ENCODE data around the gene CCHCR1. TPM values are rescaled to one million over a fixed set of nuclear protein-coding genes. Genes with fewer than 3 reads are reported as not detected.

Gene CCHCR1
- total RNA-seq, 1 experiment from 2014 or later: 45.5 TPM

DNA sequence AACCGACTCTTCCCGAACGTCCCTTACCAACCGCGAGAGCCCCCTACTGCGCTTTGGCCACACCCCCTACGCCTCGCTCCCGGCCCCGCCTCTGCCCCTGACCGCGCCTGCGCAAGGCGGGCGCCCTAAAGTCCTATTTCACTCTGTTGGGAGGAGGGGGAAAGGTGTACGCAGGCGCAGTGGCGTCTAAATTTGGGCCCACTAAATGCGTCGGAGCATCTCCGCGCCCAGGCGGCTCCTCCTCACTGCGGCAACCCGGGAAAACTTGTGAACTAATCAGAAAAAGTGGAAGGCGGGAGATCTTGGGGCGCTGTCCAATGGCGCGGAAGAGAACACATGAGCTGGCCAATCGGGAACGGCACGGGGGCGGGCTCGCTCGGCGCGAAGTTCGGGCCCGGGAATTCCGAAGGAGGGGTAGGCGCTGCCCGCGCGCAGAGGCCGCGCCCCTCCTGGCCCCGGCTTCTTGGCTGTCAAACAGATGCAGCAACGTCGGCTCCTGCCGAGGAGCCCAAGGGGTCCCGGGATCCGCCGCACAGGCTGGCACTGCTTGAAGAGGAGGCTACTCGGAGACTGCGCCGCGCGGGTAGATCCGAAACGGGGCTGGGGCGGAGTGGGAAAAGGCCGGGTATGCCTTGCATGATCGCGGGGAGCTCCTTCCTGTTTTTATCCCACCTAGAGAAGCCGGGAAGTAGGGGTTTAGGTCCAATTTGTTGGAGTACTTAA is 699 bp upstream of the CCHCR1 start, which contains the start of gene TCF19:
Gene TCF19, plus strand, starts transcription at position 450 of the 723 bp plus-strand sequence. CDS start 881 bp downstream, outside the sequence.
- H4K8ac ChIP-seq (replicated peaks; ENCODE audit: insufficient read length, low read depth, low read length): no peak within 1 kb of the TSS
- Mint-ChIP-seq H3K4me3 (peak within 1 kb of the TSS; percentile 92), H3K27me3 (ENCODE audit: low read depth) (peaks cover 2% of the 10 kb centered on the region; the same call in 1 of the 2 replicates), H3K36me3 (ENCODE audit: insufficient read depth in 1 of 3, low read depth in 3 of 3) (peaks cover 24 to 59% (median 52%) of the 10 kb centered on the region in 3 experiments; a peak in 6 of 7 replicates), H3K4me1 (peaks cover 35 to 42% of the 10 kb centered on the region in 2 experiments), H3K27ac (peak within 1 kb of the TSS; percentile 90 to 97 (median 94); a peak in 6 of 7 replicates), H3K9me3 (no peaks in the 10 kb centered on the region)
- H3K14ac ChIP-seq (ENCODE audit: insufficient read depth, low read length): no peak within 1 kb of the TSS
- no CpG with 5 or more reads among the region's 65 CpGs for WGBS (ENCODE audit: extremely low coverage, insufficient read length, low lambda C conversion rate)
- no peak within 1 kb of the TSS for H3K18ac ChIP-seq (ENCODE audit: insufficient read length, low read depth, low read length)
- H2BK15ac ChIP-seq (ENCODE audit: low read depth, low read length): no peak within 1 kb of the TSS
- no peak within 1 kb of the TSS for H2BK12ac ChIP-seq (ENCODE audit: insufficient read length, low read depth, low read length)
- H3K23me2 ChIP-seq (ENCODE audit: insufficient read length, low read depth, low read length, poor library complexity, severe bottlenecking): peaks cover 14% of the 10 kb centered on the region
- H3K9me3 ChIP-seq (ENCODE audit: control insufficient read depth, low read depth, low read length): no peaks in the 10 kb centered on the region
- H3K4ac ChIP-seq (ENCODE audit: low read depth, low read length): no peak within 1 kb of the TSS
- no peak within 1 kb of the TSS for H3T11ph ChIP-seq (ENCODE audit: low read length)
- peaks cover 11% of the 10 kb centered on the region; the same call in 1 of the 2 replicates for H3K4me1 ChIP-seq (ENCODE audit: insufficient read depth, low read length)
- no peaks in the 10 kb centered on the region for H3K79me1 ChIP-seq (ENCODE audit: insufficient read depth, low read depth, low read length, poor library complexity, severe bottlenecking)
- H2BK5ac ChIP-seq (ENCODE audit: insufficient read length, low read length): no peak within 1 kb of the TSS
- H4K20me1 ChIP-seq (ENCODE audit: control insufficient read depth, insufficient read depth, insufficient read length): no peaks in the 10 kb centered on the region
- H2AK5ac ChIP-seq (ENCODE audit: insufficient read length, low read length): no peak within 1 kb of the TSS
- no peak within 1 kb of the TSS for H2BK120ac ChIP-seq (ENCODE audit: low read depth, low read length, poor library complexity, severe bottlenecking)
- peak; percentile 98 for DNase-seq
- no peaks in the 10 kb centered on the region for H3K79me2 ChIP-seq (ENCODE audit: insufficient read depth, low read length)
- H3K9ac ChIP-seq (ENCODE audit: extremely low read depth, insufficient read length, low read length): peak within 1 kb of the TSS; percentile 61
- no peak within 1 kb of the TSS for H2AFZ ChIP-seq (ENCODE audit: low read length)
- H3K23ac ChIP-seq (ENCODE audit: insufficient read length, low read depth, low read length): no peak within 1 kb of the TSS
- no peak within 1 kb of the TSS for H4K91ac ChIP-seq (ENCODE audit: insufficient read length, low read depth, low read length)
- H3K27me3 ChIP-seq (ENCODE audit: insufficient read depth, low read length): no peaks in the 10 kb centered on the region
- no peak within 1 kb of the TSS for H2BK20ac ChIP-seq (ENCODE audit: low read depth, low read length, poor library complexity, severe bottlenecking)
- no peak within 1 kb of the TSS for H4K5ac ChIP-seq (ENCODE audit: insufficient read length, low read depth, low read length)
- no peak within 1 kb of the TSS for H3K56ac ChIP-seq (ENCODE audit: insufficient read length, low read depth, low read length)
- TF ChIP-seq, protein P1, sequence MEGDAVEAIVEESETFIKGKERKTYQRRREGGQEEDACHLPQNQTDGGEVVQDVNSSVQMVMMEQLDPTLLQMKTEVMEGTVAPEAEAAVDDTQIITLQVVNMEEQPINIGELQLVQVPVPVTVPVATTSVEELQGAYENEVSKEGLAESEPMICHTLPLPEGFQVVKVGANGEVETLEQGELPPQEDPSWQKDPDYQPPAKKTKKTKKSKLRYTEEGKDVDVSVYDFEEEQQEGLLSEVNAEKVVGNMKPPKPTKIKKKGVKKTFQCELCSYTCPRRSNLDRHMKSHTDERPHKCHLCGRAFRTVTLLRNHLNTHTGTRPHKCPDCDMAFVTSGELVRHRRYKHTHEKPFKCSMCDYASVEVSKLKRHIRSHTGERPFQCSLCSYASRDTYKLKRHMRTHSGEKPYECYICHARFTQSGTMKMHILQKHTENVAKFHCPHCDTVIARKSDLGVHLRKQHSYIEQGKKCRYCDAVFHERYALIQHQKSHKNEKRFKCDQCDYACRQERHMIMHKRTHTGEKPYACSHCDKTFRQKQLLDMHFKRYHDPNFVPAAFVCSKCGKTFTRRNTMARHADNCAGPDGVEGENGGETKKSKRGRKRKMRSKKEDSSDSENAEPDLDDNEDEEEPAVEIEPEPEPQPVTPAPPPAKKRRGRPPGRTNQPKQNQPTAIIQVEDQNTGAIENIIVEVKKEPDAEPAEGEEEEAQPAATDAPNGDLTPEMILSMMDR (conservative IDR thresholded peaks at IDR 0.05): no peak
- H3K27ac ChIP-seq (ENCODE audit: insufficient read length, low read depth, low read length): no peak within 1 kb of the TSS
- peak within 1 kb of the TSS; percentile 93 for H3K4me2 ChIP-seq (ENCODE audit: insufficient read depth, insufficient read length, low read length)
